ENCODE results near the gene RAB40C.

The RAB40C gene

DNA sequence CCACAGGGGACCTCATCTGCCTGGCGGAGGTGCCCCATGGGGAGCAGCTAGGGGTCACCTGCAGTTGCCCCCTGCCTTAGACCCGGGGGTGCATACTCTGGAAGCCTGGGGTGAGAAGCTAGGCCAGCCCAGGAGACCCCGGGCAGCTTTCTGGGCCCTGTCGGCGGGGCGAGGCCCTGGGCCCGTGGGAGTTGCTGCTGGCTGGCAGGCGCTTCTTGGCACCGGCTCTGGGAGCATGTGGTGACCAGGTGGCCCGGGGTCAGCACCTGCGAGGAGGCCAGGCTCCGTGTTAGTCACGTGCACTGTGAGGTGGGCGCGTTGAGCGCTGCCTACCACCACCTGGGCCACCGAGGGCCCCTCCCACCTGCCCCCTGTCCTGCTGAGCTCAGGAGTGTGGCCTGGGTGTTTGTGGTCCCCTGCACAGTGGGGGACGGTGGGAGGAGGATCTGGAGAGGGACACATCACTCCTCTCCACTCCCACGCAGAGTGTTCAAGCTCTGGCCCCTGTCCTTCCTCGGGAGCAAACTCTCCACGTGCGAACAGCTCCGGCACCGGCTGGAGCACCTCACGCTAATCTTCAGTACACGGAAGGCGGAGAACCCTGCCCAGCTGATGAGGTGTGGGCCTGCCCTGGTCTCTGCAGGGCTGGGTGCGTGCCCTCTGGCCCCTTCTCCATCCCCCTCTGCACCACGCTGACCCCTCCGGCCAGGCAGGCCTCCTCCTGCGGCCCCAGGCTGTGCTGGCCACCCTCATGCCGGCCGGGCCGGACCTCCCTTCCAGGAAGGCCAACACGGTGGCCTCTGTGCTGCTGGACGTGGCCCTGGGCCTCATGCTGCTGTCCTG lies 14.3 kb upstream of the RAB40C start:
- no peak for FAIRE-seq

DNA sequence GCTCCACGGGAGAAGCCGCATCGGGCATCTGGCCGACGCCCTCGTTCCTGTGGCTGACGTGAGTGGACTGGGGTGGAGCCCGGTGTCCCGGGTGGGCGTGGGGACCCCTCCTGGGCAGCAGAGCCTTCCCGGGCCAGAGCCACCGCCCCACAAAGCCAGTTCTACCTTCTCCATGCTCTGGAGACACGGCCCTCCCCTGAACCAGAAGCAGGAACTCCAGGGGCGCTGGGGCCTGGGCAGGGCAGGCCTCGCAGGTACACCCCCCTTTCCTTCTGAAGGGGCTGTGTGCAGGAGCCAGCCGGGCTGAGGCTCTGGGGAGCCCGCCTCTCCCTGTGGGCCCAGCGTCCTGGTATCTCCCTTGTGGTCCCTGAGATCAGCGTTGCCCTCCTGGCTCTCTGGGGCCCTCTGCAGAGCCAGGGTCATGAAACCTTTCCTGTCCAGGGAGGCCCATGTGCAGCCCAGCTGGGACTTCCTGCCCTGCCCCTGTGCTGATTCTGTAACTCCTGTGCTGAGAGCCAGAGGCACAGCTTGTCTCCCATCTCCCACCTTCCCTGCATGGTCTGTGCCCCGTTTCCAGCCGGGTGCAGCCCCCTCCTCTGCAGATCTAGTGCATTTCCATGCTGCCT lies 13.6 kb upstream of the RAB40C start:
- no peak for FAIRE-seq

DNA sequence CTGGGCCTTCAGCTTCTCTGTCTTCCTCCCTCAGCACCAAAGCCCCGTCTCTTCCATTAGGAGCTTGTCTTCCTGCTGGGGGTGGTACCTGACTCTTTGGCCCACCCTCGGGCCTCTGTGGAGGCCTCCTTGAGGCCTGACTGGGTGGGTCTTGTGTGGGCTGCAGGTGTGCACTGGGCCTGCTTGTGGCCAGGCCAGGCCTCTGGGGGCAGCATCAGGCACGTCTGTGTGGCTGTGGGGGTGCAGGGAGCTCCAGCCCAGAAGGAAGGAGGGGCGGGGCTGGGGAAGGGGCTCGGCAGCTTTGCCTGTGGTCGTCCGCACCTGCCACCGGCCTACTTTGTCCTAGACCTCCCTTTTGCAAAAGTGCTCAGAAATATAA lies 13.1 kb upstream of the RAB40C start:
- no peak for FAIRE-seq

DNA sequence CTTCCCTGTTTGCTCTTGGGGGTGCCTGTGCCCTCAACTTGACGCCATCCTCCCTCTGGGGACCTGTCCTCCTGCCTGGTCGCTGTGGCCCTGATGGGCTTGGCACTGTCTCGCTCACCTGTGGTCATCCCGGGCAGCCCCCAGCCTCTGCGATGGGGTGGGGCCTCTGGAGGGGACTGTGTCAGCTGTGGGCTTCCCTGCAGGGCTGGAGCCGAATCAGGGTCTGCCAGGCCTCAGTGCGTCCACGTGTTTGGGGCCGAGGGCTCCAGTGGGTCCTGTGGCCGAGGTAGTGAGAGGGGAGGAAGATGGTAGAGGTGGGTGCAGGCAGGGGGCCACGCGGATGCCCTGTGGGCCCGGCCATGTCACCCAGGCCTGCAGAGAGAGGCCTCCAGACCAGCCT lies 12.1 kb upstream of the RAB40C start:
- FAIRE-seq, result no peak

DNA sequence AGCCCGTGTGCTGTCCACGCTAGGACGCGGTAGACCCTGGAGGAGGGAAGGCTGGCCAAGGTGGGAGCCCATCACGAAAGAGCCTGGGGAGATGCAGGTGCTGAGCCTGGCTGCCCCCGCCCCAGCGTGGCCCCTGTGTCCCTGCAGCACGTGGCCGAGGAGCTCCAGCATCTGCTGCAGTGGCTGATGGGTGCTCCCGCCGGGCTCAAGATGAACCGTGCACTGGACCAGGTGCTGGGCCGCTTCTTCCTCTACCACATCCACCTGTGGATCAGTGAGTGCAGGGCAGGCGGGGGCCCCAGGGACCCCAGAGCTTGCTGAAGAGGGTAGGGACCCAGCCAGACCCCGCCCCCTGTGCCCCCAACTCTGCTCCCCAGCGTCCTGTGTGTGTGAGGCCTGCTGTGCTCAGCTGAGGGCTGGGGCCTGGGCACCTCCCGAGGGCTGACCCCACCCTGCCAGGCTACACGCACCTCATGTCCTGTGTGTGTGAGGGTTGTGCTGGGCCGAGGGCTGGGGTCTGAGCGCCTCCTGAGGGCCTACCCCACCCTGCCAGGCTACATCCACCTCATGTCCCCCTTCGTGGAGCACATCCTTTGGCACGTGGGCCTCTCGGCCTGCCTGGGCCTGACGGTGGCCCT lies 11.5 kb upstream of the RAB40C start:
- no peak for FAIRE-seq

DNA sequence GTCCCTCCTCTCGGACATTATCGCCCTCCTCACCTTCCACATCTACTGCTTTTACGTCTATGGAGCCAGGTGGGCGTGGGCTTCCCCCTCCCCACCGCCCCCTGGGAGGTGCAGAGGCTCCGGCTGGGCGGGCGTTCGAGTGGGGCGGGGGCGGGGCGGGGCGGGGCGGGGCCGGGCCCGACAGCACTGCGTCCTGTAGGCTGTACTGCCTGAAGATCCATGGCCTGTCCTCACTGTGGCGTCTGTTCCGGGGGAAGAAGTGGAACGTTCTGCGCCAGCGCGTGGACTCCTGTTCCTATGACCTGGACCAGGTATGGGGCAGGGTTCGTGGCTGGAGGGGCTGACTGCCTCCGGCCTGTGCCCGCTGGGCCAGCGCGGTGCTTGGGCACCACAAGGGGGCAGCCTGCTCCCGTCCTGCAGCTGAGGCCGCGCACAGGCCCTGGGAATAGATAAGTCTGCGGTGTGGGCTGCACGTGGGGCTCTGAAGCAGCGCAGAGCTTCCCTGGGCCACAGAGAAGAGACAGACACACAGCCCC lies 10.9 kb upstream of the RAB40C start:
- no peak for FAIRE-seq

DNA sequence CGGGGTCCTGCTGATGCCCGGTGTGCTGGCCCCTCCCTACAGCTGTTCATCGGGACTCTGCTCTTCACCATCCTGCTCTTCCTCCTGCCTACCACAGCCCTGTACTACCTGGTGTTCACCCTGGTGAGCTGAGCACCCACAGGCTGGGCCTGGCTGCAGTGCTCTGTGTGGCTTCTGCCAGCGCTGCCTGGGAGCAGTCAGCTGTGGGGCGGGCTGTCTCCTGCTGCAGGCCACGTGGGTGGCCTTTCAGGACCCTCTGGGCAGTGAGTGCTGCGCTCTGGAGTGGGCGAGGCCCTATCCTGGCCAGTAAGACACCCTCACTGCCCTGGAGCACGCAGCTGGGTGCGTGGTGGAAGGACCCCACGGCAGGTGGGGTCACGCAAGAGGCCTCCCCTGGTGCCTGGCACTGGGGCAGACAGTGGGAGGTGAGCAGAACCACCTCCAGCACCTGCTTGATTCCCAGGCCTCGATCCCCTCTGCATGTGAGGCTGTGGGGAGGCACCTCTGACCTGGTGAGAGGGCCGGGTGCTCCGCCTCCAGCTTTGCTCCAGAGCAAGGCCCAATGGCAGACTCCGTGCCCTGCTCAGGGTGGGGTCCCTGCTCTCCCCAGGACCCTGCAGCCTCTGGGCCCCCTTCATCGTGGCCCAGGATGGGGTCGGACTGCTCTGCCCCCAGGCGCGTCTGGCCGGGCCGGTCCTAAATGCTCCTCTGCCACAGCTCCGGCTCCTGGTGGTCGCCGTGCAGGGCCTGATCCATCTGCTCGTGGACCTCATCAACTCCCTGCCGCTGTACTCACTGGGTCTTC lies 9.5 kb upstream of the RAB40C start:
- no peak for FAIRE-seq

DNA sequence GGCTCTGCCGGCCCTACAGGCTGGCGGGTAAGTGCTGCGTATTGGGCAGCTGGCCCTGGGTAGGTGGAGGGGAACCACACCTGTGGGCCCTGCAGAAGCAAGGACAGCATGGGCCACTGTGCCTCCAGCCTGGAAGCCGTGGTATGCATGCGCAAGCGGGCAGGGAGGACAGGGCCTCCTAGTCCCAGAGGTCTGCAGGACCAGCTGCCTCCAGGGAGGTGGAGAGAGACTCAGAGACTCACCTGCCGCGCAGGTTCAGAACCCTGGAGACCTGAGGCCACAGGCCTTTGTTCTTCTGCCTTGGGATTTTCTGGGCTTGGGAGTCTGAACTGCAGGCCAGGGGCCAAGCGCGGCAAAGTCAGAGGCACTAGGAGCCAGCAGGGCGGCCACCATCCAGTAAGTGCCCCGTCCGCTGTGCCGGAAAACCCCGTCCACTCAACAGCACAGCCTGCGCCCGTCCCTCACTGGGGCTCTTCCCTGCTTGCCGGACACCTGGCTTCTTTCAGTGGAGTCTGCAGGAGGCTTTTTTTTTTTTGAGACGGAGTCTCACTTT lies 8.8 kb upstream of the RAB40C start:
- no peak for FAIRE-seq

DNA sequence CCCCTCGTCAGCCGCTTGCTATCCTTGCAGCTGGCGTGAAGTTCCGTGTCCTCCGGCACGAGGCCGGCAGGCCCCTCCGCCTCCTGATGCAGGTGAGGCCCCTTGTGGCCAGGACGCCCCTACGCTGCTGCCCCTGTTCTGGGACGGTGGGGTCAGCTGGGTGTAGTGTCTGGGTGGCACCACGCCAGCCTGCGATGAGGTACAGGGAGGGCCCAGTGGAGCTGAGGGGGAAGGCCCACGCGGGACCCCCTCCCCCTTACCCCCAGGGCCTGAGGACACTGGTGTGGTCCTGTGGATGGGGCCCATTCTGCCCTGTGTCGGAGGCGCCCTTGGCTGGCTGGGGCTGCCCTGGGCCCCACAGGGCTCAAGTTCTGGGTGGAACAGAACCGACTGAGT lies 7.7 kb upstream of the RAB40C start:
- no peak for FAIRE-seq

DNA sequence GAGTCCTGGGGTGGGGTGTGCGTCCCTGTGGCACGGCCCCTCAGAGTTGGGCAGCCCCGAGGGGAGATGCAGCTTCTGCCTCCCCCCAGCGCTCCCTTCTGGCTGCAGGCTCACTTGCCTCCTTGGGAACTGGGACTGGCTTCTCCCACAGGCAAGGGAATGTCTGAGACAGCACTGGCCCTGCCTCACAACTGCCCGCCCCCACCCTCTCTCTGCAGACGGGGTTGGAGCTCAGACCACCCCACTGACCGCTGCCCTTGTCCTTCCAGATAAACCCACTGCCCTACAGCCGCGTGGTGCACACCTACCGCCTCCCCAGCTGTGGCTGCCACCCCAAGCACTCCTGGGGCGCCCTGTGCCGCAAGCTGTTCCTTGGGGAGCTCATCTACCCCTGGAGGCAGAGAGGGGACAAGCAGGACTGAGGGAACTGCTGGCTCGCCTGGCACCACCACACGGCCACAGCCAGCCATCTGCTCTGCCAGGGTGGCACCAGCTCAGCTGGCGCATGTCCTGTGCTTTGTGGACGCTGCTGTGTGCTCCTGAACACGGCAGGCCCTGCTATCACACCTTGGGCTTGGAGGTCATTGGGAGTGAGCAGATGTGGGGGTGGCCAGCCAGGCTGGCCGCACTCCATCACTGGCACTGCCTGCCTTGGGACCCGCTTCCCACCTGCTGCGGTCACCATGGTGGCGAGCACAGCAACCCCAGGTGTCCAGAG lies 7.1 kb upstream of the RAB40C start:
- no peak for FAIRE-seq

DNA sequence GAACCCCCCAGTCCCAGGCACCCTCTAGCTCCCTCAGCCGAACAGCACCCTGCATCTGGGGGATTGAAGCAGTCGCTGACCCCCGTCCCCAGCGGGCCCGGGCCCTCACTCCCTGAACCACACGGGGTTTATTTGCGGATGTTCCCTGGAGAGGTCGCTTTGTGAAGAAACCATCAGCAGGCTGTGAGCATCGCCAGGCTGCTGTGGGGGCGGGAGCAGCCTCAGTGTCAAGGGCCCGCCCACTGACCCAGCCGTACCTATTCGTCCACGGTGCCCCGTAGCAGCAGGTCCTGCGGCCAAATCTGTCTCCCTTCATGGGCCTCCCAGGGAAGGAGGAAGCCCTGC lies 6.4 kb upstream of the RAB40C start:
- no peak for FAIRE-seq

DNA sequence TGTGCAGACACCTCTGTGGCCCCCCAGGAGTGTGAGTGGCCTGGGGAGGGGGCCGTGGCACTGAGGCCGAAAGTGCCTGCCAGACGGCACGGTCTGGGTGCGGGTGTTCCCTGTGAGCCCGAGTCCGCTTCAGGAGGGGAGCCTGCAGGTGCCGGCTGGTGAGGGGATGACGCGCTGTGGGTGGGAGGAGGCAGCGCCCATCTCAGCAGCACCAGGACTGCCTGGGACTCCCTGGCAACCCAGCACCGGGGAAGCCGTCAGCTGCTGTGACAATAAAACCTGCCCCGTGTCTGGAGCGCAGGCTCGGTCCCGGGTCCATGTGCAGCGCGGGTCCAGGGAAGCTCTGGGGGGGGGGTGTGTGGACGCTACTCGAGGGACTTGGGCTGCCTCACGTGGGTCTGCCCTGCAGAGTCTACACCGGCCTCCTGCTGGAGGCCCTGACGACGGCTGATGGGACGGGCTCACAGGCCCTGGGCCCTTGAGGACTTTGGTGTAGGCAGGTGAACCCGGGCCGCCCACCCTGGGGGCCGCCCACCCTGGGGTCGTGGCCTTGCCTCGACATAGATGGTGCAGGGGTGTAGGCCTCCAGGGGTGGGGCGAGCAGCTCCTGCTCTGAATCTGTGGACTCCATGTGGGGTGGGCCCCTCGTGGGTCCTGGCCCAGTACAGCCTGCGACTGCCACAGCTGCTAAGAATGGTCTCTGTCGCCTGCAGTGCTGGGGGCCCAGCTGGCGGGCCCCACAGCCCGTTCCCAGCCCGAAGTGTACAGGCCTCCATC lies 5.9 kb upstream of the RAB40C start:
- no peak for FAIRE-seq

DNA sequence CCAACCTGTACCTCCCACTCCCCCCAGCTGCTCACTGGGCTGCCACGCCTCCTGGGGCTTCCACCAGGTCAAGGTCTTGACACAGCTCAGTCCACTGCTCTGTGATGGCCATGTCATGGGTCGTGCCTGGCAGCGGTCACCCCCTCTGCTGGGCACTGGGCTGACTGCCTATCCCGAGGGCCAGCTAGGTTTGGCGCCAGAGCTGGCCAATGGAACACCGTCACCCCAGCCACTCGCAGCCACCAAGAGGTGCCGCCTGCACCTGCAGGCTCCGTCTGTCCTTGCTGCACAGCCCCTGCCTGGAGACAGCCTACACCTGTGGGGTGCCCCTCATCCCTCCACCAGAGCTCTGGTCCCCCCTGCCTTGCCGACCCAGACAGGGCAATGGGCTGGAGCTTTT lies 4.5 kb upstream of the RAB40C start:
- FAIRE-seq, result no peak

DNA sequence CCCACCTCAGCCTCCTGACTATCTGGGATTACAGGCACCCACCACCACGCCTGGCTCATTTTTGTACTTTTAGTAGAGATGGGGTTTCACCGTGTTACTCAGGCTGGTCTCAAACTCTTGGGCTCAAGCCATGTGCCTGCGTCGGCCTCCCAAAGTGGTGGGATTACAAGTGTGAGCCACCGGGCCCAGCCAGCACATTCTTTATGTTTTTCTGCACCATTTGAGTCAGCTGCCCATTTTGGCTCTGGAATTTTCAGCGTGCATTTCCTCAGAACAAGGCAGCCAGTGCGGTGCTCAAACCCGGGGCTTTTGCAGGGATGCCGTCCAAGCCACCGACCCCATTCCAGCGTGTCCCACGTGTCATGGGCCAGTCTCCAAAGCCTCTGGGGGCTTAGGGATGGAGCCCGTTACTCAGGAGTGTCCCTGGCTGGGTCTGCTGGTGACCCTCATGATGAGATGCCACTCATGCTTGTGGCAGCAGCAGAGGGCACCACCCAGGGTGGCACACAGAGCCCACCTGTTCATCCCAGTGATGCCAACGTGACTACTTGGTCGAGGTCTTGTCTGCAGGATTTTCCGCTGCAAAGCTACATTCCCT lies 3.7 kb upstream of the RAB40C start:
- no peak for FAIRE-seq

DNA sequence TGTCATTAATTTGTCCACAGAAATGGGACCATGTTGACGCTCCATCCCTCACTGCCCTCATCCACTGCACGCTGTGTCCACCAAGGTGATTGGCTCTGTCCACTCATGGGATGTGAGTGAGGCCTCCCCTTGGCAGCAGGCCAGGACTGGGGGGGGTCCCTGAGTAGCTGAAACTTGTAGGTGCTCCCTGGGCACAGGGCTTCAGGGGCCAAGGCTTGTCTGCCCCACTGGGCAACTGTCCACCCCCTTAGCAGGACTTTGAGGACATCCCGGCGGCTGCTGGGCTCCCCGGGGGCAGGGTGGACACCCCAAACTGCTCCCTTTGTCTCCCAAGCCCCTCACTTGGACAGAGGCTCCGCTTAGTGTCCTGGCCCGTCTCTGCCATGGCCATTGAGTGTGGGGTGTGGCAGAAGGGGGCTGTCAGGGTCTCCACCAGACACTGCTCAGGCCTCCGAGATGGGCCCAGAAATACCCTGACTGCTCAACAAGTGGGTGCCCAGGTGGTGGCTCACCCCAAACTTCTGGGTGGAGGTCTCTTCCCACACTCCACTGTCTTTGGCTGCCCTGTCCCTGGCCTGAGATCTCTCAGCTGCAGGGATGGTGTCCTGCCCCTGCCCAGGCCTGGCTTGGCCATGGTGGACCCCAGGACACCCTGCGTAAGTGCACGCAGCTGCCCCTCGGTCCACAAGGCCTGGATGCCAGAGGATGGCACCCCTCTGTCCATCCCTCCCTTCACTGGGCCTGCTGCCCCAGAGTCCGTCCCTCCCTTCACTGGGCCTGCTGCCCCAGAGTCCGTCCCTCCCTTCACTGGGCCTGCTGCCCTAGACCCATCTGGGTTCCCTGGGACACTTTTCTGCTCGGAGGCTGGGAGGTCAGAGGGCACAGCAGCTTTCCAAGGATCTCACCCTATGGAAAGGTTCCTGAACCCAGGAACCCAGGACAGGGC lies 2.9 kb upstream of the RAB40C start:
- FAIRE-seq, result no peak

DNA sequence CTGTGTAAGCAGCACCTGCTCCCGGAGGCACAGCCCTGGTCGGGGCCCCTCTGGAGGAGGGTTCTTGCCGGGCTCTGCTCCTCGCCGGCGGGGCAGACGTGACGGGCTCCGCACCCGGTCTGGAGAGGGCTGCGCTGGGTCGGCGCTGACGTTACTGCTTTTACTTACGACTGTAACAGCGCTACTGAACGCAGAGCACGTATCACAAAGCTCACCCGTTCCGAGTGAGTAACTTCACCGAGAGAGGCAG lies 1.3 kb upstream of the RAB40C start:
- FAIRE-seq, result no peak

DNA sequence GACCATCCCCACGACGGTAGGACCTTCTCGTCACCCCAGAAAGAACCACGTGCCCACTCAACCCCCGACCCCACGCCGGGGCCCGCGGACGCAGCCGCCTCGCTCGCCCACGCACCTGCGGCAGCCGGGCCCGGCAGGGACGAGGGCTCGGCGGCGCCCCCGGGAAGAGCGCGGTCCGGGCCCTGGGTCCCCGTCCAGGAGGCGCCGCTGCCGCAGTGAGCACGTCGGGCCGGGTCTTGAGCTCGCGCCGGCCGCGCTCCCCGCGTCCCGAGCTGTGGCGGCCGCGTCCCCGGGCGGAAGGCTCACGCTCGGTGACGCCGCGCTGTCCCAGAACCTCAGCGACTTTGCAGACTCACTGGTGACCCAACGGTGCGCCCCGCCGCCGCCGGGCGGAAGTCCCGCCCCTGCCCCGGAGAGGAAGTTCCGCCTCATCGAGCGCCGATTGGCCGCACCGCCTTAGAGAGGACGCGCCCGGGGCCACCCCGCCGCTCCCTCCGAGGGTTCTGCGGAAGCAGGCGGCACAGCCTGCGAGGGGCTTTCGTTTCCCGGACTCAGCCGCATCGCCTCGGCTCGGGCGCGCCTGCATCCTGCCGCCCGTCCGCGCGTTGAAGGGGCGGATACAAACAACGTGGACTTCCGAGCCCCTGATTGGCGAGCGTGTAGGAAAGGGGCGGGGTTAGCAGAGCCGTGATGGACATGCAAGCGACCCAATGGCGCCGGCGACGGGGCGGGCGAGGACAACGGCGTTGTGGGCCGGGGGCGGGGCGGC lies 793 bp upstream of the RAB40C start:
- FAIRE-seq, result no peak

DNA sequence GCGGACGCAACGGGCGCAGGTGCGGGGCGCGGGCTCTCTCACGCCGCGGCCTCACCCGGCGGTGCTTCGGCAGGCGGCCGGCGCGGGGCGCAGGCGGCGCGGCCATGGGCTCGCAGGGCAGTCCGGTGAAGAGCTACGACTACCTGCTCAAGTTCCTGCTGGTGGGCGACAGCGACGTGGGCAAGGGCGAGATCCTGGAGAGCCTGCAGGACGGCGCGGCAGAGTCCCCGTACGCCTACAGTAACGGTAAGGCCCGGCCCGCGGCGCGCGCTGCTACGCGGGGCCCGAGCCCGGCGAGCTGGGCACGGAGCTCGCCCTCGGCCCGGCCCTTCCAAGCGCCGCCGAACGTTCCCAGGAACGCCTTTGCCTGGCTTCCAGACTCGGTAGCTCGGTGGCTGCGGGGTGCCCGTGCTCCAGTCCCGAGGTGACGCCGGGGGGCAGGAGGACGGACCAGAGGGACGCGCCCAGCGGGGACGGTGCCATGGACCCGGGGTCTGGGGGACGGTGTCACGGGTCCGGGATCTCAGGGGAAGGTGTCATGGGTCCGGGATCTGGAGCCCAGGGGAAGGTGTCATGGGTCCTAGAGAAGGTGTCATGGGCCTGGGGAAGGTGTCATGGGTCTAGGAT lies 435 bp downstream of the RAB40C start:
- no peak for FAIRE-seq

DNA sequence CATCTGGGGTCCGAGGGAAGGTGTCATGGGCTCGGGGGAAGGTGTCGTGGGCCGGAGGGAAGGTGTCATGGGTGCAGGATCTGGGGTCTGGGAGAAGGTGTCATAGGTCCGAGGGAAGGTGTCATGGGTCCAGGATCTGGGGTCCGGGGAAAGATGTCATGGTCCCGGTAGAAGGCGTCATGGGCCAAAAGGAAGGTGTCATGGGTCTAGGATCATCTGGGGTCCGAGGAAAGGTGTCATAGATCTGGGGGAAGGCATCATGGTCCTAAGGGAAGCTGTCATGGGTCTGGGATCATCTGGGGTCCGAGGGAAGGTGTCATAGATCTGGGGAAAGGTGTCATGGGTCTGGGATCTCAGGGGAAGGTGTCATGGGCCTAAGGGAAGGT lies 942 bp downstream of the RAB40C start:
- FAIRE-seq, result no peak
